GM19468 (cell line): ENCODE data around the gene NAV3.
A peak's percentile ranks its signal among the peaks of the same experiment; 100 is the strongest.

ENCODE experiments used
- ATAC-seq: cut with Tn5 transposase; IDR thresholded peaks from one replicate; pipeline ENCODE4 v1.9.1; 2021; ENCODE audit warnings: mild to moderate bottlenecking, moderate library complexity, moderate number of reproducible peaks; ENCODE audit not compliant: unreplicated experiment; ENCODE audit errors: extremely low read depth

Gene NAV3

DNA sequence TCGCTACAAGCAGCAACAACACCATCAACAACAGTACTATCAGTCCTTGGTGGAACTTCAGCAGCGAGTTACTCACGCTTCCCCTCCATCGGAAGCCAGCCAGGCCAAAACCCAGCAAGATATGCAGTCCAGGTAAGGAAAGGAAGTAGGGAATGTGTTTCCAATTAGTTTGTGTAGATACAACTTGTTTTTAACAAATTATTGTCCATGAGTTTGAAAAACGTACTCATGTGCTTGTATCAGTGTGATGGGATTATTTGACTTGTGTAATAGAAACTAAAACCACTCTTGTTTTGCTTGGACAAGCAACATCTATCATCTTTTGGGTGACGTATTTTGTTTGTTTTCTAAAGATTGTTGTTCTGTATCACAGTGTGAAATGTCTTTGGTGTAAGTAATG lies 137.9 kb downstream of the NAV3 start:
- no peak for ATAC-seq

DNA sequence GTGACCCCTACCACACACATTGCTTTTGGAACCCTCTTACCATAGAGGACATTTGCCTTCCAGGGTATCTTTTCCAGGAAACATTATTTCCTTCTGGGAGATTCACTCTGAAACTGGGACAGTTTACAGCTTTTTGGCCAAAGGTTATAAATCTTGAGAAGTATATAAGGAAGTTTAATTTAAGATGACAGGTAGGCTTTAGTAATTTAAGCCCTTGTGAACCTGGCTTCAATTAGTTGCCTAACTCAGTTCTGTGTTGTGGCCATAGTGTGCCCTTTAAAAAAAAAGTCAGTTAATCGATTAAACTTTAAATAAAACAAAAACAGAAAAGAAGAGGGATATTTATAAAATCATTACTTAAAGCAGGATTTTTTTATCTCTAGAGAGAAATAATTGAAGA lies 142.9 kb downstream of the NAV3 start:
- ATAC-seq = no peak

DNA sequence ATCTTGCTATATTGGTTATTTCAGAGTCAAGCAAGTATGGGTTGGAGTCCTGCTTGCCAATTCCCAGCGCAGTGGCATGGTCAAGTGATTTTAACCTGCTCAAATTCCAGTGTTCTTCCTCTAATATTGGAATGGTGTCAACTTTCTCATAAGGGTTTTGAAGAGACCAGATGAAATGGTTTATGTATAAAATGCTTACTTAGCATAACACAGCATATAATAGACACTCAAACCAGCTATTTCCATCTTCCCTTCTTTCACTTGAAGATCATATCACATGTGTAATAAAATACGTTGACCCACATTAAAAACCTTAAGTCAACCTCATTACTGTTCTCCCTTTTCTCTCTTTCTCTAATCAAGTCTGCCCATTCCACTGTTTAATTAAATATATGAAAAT lies 144.0 kb downstream of the NAV3 start:
- ATAC-seq = no peak

DNA sequence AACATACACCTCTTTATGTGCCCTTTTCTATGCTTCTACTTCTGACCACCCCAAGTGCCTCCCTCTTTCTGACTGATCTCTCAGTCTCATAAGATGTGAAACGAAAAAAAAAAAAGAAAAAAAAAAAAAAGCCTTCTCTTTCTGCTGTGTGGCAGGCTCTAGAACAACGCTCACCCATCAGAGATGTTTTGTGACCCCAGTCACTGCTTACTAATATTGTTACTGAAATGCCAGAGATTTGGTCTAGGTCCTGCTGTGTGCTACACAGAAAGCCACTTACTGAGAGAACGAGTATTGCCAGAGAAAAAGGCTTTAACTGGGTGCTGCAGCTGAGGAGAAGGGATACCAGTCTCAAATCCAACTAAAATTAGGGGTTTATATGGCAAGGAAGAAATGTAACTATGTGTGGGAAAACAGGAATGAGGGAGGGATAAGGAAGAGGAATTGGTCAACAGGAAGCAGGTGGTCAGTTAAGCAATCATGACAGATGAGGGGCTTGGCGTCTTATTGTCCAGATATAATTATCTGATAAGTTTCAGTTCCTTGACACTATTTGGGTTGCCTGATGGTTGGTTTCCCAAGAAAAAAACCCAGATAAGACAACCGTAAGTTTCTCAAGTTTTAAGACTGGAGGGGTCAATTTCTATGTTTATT lies 149.0 kb downstream of the NAV3 start:
- ATAC-seq = no peak

DNA sequence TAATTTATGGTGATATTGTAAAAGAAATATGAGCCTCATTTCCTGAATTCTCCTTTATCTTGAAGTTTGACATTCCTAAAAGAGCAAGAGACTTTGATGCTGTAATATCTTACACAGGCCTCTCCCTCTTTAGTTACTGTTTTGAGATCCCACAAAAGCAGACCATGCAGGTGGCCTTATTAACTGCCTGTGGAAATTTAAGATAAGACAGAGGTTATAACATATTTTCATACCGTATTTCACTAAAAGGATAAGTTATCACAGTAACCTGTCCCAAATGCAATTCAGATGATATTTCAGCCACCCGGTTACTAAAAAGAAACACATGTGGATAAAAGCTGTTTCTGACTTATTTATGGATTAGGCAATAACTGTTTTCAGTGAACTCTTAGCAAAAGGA lies 150.1 kb downstream of the NAV3 start:
- no peak for ATAC-seq

DNA sequence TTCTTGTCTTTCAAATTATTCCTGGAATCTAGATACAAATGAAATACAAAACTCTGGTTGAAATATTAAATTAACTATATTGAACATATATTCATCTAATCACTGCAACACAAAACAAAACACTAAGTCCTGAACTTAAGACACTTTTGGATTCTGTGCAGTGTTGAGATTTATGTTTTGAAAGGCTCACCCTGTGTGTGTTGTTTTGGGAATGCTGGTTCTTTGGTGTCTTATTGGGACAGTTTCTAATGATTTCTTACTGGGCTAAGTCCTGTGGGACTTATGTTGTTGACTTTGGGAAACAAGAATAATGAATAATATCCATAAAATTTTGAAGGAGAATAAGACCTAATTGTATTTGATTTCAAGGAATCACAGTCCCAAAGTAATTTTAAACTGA lies 153.2 kb downstream of the NAV3 start:
- no peak for ATAC-seq

DNA sequence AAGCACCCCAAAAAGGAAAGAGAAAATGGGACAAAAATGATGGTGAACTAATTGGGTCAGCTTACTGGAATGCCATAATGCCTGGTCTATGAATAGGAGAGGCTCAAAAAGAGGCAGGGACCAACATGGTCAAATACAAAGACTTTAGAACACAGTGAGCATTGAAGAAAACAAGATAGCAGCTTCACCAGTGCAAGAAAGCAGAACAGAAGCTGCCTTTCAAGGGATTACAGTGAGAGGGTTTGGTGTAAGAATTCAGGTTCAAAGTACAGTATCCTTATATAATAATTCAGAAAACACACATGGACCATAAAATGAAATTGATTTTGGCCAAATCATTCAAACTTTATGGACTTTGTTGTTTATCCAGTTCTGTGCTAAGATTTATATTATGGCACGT lies 162.1 kb downstream of the NAV3 start:
- no peak for ATAC-seq

DNA sequence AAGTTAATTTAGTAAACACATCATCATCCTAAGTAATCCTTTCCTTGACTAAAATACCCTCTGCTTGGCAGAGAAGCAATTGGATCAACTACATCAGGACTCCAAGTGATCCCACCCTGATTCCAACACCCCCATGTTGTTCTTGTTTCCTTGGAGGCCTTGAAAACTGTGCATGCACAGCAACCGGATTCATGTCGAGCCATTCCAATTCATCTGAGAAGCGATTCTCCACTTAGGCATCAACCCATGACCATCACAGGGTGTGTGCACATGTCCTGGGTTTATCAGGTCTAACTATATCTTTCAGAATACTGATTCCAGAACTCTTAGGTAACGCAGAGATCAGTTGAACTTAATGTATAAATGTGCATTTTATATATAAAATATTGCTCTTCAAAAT lies 163.0 kb downstream of the NAV3 start:
- ATAC-seq = no peak

DNA sequence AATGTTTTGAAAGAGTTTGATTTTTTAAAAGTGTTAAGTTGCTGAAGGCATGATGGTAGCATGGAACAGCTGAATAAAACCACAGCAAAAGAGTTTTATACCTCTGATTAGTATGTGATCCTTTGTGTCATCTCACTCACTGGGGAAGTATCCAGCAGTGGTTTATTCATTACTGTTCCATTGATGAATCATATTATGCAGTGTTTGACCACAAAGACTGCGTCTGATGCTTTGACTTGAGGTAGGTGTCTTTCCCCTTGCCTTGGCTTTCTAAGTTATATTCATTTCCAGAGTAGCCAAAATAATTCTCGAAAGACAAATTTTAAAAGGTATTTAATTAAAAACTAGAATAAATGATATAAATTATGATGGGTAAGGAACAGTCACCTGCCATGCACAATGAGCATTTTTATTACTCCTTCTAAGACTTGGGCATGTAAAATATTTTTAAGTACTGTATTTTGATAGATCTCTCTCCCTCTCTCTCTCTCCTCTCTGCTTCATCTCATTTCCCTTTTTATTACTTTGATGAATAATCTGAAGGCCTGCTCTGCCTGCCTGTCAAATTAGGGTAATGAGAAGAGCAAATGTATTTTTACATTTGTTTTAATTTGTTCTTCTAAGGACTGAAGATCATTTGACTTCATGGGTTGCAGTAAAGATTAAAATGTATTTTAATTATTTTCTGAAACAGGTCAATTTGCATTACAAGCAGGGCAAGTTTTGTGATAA lies 164.9 kb downstream of the NAV3 start:
- peak; percentile 70 for ATAC-seq

DNA sequence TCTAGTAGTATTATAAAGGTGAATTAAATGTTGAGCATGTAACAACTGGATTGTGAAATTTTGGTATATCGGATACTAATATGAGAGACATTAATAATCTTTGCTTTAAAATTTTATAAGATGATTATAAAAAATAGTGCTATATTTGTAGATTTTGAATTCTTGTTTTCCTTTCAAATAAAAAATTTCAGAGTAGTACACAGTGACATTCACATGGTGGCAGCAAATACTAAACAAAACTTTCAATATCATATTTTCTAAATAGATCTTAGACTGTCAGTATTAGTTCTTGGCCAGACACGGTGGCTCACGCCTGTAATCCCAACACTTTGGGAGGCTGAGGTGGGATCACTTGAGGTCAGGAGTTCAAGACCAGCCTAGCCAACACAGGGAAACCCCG lies 166.0 kb downstream of the NAV3 start:
- ATAC-seq = no peak

DNA sequence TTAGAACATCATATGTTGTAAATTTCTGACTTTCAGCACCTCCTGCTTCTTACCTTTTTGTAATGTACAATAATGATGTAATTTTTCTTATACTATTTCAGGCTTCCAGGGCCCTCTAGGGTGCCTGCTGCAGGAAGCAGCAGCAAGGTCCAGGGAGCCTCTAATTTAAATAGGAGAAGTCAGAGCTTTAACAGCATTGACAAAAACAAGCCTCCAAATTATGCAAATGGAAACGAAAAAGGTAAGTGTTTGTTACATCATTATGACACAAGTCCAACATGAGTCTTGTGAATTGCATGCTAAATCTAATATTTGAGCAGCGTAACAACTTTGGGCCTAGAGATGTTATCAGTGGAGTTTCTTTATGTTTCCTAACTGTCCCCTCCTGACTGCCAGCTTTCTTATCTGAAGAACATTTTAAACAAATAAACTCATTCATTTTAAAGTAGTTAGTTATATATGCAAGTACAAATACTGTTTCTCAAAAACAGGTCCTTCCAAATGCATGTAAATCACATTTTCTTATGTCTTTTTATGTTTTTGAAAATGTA lies 167.6 kb downstream of the NAV3 start:
- ATAC-seq = no peak

DNA sequence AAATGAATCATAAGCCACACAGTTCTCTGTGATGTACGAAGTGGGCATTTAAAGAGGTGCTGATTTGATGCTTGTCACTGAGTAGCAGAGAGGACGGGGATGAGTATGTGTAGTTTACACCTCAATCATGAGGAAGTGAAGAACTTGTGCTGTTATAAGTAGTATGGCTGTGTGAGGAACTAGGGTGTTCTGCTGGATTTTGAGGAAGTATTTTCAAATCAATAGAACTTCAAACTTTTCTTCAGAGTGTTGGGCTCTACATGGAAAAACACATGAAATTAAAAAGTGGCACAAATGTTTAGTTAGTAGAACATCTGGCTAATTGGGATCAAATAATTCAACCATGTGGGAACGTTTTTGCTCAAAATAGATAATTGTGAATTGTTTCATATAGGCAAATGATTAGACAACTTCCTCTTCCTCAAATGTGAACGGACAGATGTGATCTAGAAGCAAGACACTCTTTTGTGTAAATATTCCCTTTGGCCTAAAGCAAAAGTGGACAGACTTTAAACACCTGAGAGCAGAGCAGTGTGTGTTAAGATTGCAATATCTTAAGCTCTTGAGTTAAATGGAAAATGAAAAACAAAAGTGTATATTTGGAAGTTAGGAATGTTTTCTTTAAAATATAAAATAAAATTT lies 168.5 kb downstream of the NAV3 start:
- ATAC-seq = peak; percentile 64

DNA sequence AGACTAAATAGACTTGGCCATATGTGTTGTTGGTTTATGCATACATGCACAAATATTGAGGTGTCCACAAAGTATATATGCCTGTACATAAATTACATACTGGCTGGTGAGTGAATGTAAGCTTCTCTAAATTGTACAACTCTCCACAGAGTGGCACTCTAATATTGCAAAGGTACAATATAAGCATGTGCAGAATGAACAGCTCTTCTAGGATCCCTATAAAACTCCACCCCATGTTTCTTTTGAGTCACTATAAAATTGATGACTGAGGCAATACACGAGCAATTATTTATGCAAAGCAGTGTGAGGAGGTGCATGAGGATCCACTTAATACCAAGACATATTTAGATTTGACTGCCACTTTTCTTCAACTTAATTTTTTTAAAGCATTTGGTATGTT lies 172.2 kb downstream of the NAV3 start:
- ATAC-seq = no peak

DNA sequence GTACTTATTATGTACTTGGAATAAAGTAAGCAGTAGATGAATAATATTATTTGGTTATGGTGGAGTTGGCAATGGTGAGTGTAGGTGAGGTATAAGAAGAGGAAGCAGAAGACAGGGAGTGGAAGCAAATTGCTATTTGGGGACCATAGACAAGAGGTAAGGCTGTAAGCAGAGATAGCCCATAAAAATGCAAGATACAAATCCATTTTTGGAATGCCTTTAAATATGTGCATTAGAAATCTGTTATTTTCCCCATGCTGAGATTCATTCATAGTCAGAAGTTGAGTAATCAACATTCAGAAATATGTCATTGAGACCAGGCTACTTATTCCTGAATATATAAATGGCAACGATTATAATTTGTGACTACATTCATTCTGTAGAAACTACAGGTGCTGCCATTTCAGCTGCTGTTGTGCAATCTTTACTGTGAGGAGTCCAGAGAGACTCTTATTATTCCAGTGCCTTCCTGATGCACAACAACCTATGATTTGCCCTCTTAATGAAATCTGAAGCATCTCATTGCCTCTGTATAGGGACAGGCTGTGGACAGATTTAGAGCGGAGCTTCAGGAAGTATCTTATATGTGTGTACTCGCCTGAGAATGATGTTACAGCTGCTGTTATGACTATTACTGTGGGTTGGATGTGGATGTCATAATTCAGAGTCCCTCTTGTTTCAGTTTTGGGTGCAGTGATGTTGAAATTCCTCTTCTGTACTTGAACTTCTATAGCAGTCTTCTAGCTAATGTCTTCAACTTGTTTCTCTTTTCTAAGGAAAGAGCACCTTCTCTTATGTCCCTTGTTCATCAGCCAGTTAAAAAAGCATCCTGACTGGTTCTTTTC lies 173.8 kb downstream of the NAV3 start:
- no peak for ATAC-seq

DNA sequence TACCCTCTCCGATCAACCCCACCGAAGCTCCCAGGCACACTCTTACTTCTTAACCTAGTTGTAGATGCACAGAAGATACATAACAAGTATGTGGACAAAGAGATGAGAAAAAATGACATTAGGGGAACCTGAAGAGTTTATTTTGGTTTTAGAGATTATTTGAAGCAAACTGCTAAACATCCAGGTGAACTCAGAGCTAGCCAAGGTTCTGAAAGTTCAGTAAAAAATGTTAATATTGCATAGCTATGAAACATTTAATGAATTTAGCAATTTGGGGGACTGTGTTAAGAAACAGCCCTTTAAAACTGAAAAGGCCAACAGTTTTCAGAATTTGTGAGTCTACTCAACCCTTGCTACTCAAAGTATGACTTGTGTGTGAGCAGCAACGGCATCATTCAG lies 174.4 kb downstream of the NAV3 start:
- no peak for ATAC-seq

DNA sequence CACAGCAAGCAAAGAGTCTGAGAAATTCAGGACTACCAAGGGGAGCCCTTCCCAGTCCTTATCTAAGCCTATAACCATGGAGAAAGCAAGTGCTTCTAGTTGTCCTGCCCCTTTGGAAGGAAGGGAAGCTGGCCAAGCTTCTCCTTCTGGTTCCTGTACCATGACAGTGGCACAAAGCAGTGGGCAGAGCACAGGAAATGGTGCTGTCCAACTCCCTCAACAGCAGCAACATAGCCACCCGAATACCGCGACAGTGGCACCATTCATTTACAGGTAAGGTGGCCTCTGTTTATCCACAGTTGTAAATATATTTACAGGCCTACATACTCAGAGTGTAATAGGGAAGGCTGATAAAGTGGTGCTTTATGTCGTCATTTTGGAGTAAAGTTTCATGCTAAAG lies 176.5 kb downstream of the NAV3 start:
- ATAC-seq = no peak

DNA sequence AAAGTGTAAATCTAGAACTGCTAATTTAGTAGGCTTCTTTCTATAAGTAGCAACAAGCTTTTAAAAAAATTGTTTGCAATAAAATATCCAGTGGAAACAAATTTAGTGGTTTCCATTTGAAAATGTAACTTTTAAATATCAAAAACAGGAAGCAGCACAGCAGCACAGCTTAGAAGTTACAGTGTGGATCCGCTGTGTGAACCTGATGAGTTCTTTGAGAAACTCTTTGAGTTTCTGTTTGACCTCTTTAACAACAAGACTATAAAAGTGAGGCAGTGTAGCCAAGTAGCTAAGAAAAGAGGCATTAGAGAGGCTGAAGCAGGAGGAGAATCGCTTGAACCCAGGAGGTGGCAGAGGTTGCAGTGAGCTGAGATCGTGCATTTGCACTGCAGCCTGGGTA lies 178.3 kb downstream of the NAV3 start:
- ATAC-seq = no peak

DNA sequence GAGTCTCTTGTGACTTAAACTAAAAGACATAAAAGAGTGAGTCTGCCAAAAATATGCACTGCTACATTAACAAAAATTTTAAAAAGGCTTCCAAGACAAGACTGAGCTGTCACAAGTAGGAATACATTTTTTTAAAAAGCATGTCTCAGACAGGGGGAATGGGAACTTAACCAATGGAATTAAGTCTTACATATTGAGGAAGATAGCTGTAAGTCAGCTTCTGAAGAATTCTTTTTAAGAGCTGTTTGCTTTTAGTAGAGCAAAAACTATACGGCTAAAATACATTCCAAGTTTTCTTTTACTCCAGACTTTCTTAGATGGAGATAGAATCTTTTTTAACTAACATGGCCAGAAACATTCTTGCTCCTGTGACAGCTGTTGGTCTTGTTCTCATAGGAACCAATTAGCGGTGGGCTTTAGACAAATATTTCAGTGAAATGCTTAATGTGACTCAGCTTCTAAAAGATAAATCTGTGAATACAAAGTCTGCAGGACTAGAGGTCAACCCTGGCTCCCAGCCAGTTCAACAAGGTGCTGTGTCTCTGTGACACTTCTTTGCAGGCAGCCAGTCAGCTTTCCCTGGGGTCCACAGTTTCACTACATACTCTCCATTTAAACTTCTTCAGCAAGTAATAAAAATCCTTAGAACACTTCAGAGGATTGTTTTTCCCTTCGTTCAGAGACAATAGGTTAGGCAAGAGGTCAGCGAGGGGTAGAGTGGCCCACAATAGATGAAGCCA lies 187.6 kb downstream of the NAV3 start:
- ATAC-seq = no peak

DNA sequence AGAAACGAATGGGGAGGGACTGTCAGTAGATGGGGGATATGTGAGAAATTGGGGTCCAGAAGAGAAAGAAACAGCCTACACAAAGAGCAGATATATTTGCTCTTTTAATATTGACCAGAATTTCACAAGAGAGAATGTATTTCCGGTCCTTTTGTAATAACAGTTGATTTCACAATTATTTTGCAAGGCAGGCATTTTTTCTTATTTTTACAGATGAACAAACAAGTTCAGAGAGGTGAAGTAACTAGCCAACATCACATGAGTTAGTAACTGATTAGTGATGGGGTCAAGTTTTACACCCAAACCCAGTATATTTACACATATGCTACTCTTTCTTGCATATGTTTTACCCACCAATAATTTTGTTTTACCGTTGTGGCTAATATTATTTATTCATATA lies 188.2 kb downstream of the NAV3 start:
- no peak for ATAC-seq

DNA sequence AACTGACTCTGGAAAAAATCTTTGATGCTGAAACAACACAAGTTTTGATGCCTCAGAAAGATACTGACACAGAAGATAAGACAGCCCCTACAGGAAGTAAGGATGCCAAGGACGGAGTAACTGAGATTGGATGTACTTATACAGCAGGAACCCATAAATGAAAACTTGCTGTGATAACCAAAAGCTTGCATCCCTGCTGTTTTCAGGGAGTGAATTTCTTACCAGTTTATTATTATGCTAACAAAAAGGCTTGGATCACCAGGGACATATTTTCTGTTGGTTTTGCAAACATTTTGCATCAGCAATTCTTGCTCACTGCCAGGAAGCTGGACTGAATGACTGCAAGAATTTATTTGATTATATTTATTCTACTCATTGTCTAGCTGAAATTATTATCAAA lies 197.7 kb downstream of the NAV3 start:
- ATAC-seq = no peak
